Measurements from ENCODE around the gene DNM3.

DNM3 gene

GRCh38 chr1:172215006-172215405 lies 373.7 kb downstream of the DNM3 start:
- Histone ChIP-seq H3K4me1 (no peaks in the 10 kb centered on the region), H3K4me3 (ENCODE audit: low read depth, low read length) (no peak overlapping the region), H3K27me3 (no peaks in the 10 kb centered on the region), H3K9me3 (no peaks in the 10 kb centered on the region), H3K36me3 (no peaks in the 10 kb centered on the region)
- no peak for DNase-seq
- no peak for TF ChIP-seq CTCF (IDR thresholded peaks at IDR 0.05; ENCODE audit: low read depth, low read length)

GRCh38 chr1:172219966-172220365 lies 378.7 kb downstream of the DNM3 start:
- Histone ChIP-seq H3K36me3 (no peaks in the 10 kb centered on the region), H3K27me3 (no peaks in the 10 kb centered on the region), H3K9me3 (no peaks in the 10 kb centered on the region), H3K4me1 (peaks cover 3% of the 10 kb centered on the region; the same call in 1 of the 2 replicates), H3K4me3 (ENCODE audit: low read depth, low read length) (no peak overlapping the region)
- no peak for TF ChIP-seq CTCF (IDR thresholded peaks at IDR 0.05; ENCODE audit: low read depth, low read length)
- no peak for DNase-seq

GRCh38 chr1:172220376-172220775 lies 379.1 kb downstream of the DNM3 start:
- Histone ChIP-seq H3K4me3 (ENCODE audit: low read depth, low read length) (no peak overlapping the region), H3K4me1 (peaks cover 3% of the 10 kb centered on the region; the same call in 1 of the 2 replicates), H3K27me3 (no peaks in the 10 kb centered on the region), H3K9me3 (no peaks in the 10 kb centered on the region), H3K36me3 (no peaks in the 10 kb centered on the region)
- no peak for DNase-seq
- no peak for TF ChIP-seq CTCF (IDR thresholded peaks at IDR 0.05; ENCODE audit: low read depth, low read length)

GRCh38 chr1:172221436-172221835 lies 380.1 kb downstream of the DNM3 start:
- Histone ChIP-seq H3K27me3 (no peaks in the 10 kb centered on the region), H3K9me3 (no peaks in the 10 kb centered on the region), H3K4me3 (ENCODE audit: low read depth, low read length) (no peak overlapping the region), H3K4me1 (peaks cover 3% of the 10 kb centered on the region; the same call in 1 of the 2 replicates), H3K36me3 (no peaks in the 10 kb centered on the region)
- DNase-seq = no peak
- TF ChIP-seq CTCF (IDR thresholded peaks at IDR 0.05; ENCODE audit: low read depth, low read length) = no peak

- no peak for DNase-seq
- H3K9me3 ChIP-seq = no peaks in the 10 kb centered on the region
- peaks cover 3% of the 10 kb centered on the region; the same call in 1 of the 2 replicates for H3K4me1 ChIP-seq
Observed at GRCh38 chr1:172224871-172225270, 383.6 kb downstream of the DNM3 start.

GRCh38 chr1:172229942-172230341 lies 388.6 kb downstream of the DNM3 start:
- Histone ChIP-seq H3K27me3 (no peaks in the 10 kb centered on the region), H3K4me1 (no peaks in the 10 kb centered on the region), H3K4me3 (ENCODE audit: low read depth, low read length) (no peak overlapping the region), H3K36me3 (no peaks in the 10 kb centered on the region), H3K9me3 (no peaks in the 10 kb centered on the region)
- TF ChIP-seq CTCF (IDR thresholded peaks at IDR 0.05; ENCODE audit: low read depth, low read length) = no peak
- no peak for DNase-seq

More at GRCh38 chr1:172224871-172225270, 383.6 kb downstream of the DNM3 start:
- no peaks in the 10 kb centered on the region for H3K27me3 ChIP-seq
- no peak for TF ChIP-seq CTCF (IDR thresholded peaks at IDR 0.05; ENCODE audit: low read depth, low read length)
- H3K36me3 ChIP-seq = no peaks in the 10 kb centered on the region
- no peak overlapping the region for H3K4me3 ChIP-seq (ENCODE audit: low read depth, low read length)

Measured in BE2C (cell line).